ENCODE data around the gene CPNE4. TPM values are rescaled to one million over a fixed set of nuclear protein-coding genes. Genes with fewer than 3 reads are reported as not detected.
"Not testable (repeated sequence)": the region's sequence is repeated elsewhere in the genome, so short reads cannot be mapped to it uniquely, and the experiment has no call there.

CPNE4 gene
- total and polyA plus RNA-seq, 10 donors: 0.03 to 3.1 (median 0.91) TPM; not detected in 2

- no peak overlapping the region for H3K27ac ChIP-seq
- 94 to 100% (median 99%) methylated on average over 2 of the region's 2 CpGs for WGBS, 5 donors
- H3K4me3 ChIP-seq: no peak overlapping the region
- no peaks in the 10 kb centered on the region for H3K27me3 ChIP-seq (replicated peaks in 1 of 7)
- no peak for DNase-seq
- no peaks in the 10 kb centered on the region for H3K9me3 ChIP-seq
- peaks cover 0 to 6% (median 0%) of the 10 kb centered on the region in 6 donors for H3K4me1 ChIP-seq
- peaks cover 5 to 99% (median 40%) of the 10 kb centered on the region in 6 donors for H3K36me3 ChIP-seq
- intact Hi-C loops (cut with DNase I; ENCODE audit: low total_unique reads): no loop called here
- no peak for TF ChIP-seq POLR2AphosphoS5 (IDR thresholded peaks at IDR 0.05)
- TF ChIP-seq, protein P1, sequence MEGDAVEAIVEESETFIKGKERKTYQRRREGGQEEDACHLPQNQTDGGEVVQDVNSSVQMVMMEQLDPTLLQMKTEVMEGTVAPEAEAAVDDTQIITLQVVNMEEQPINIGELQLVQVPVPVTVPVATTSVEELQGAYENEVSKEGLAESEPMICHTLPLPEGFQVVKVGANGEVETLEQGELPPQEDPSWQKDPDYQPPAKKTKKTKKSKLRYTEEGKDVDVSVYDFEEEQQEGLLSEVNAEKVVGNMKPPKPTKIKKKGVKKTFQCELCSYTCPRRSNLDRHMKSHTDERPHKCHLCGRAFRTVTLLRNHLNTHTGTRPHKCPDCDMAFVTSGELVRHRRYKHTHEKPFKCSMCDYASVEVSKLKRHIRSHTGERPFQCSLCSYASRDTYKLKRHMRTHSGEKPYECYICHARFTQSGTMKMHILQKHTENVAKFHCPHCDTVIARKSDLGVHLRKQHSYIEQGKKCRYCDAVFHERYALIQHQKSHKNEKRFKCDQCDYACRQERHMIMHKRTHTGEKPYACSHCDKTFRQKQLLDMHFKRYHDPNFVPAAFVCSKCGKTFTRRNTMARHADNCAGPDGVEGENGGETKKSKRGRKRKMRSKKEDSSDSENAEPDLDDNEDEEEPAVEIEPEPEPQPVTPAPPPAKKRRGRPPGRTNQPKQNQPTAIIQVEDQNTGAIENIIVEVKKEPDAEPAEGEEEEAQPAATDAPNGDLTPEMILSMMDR (IDR thresholded peaks at IDR 0.05 in 8 of 11, conservative IDR thresholded peaks at IDR 0.05 in 3 of 11): no peak
- no peak for TF ChIP-seq POLR2A (IDR thresholded peaks at IDR 0.05)
Observed at GRCh38 chr3:131491775-131492174, 543.0 kb downstream of the CPNE4 start.

GRCh38 chr3:131491084-131491483, 543.7 kb downstream of the CPNE4 start:
- TF ChIP-seq POLR2AphosphoS5 (IDR thresholded peaks at IDR 0.05): no peak
- TF ChIP-seq, protein P1 (IDR thresholded peaks at IDR 0.05 in 8 of 11, conservative IDR thresholded peaks at IDR 0.05 in 3 of 11): no peak
- no peak for TF ChIP-seq POLR2A (IDR thresholded peaks at IDR 0.05)
- DNase-seq: no peak
- Histone ChIP-seq H3K4me3 (no peak overlapping the region), H3K4me1 (peaks cover 0 to 6% (median 0%) of the 10 kb centered on the region in 6 donors), H3K36me3 (peaks cover 5 to 98% (median 37%) of the 10 kb centered on the region in 6 donors), H3K9me3 (no peaks in the 10 kb centered on the region), H3K27ac (no peak overlapping the region), H3K27me3 (replicated peaks in 1 of 7) (no peaks in the 10 kb centered on the region)
- intact Hi-C loops (cut with DNase I; ENCODE audit: low total_unique reads): no loop called here
- 89 to 93% (median 92%) methylated on average over 2 of the region's 2 CpGs for WGBS, 5 donors

DNA sequence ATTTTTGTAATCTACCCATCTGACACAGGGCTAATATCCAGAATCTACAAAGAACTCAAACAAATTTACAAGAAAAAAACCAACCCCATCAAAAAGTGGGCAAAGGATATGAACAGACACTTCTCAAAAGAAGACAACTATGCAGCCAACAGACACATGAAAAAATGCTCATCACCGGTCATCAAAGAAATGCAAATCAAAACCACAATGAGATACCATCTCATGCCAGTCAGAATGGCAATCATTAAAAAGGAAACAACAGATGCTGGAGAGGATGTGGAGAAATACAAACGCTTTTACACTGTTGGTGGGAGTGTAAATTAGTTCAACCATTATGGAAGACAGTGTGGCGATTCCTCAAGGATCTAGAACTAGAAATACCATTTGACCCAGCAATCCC, 548.3 kb downstream of the CPNE4 start:
- H3K9me3 ChIP-seq; H3K4me1 ChIP-seq; H3K4me3 ChIP-seq; intact Hi-C loops (cut with DNase I; ENCODE audit: low total_unique reads); DNase-seq; H3K27me3 ChIP-seq (replicated peaks in 1 of 7); H3K27ac ChIP-seq: not testable (repeated sequence)
- H3K36me3 ChIP-seq: peaks cover 3 to 95% (median 30%) of the 10 kb centered on the region in 6 donors
- 58 to 76% (median 67%) methylated on average over 3 of the region's 3 CpGs for WGBS, 5 donors

DNA sequence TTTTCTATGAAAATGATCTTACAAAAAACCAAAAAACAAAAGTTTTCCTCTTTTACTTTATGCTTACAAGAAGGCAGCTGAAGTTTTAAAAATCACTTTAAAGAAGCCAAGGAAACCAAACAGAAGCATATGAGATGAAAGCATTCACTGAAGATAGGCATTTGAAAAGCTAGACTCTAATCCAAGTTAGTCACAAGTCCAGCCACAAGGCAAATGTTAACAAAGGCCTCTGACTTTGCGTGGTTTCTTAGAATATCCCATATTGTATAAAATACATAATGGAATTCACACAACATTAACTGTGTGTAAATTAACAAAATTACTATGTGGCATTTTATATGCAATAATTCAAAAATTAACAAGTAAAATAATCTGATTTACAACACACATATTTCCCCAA, 549.7 kb downstream of the CPNE4 start:
- H3K9me3 ChIP-seq: no peaks in the 10 kb centered on the region
- no peaks in the 10 kb centered on the region for H3K27me3 ChIP-seq (replicated peaks in 1 of 7)
- 91 to 100% (median 98%) methylated on average over 1 of the region's 1 CpG for WGBS, 5 donors
- H3K27ac ChIP-seq: no peak overlapping the region
- H3K4me1 ChIP-seq: peaks cover 0 to 3% (median 0%) of the 10 kb centered on the region in 6 donors
- H3K36me3 ChIP-seq: peaks cover 3 to 95% (median 38%) of the 10 kb centered on the region in 6 donors
- no peak for DNase-seq
- intact Hi-C loops (cut with DNase I; ENCODE audit: low total_unique reads): no loop called here
- no peak overlapping the region for H3K4me3 ChIP-seq
- TF ChIP-seq POLR2A (IDR thresholded peaks at IDR 0.05): no peak
- TF ChIP-seq, protein P1 (IDR thresholded peaks at IDR 0.05 in 8 of 11, conservative IDR thresholded peaks at IDR 0.05 in 3 of 11): no peak
- no peak for TF ChIP-seq POLR2AphosphoS5 (IDR thresholded peaks at IDR 0.05)
